ENCODE results near the gene ZAP70. TPM values are rescaled to one million over a fixed set of nuclear protein-coding genes. Genes with fewer than 3 reads are reported as not detected.
"Not testable (repeated sequence)": the region's sequence is repeated elsewhere in the genome, so short reads cannot be mapped to it uniquely, and the experiment has no call there.

ZAP70 gene
- total RNA-seq, 2 experiments from 2014 or later, result 350 to 367 TPM

GRCh38 chr2:97702731-97703470 is 10.5 kb upstream of the ZAP70 start:
- Mint-ChIP-seq H3K9me3 (no peaks in the 10 kb centered on the region), H3K4me3 (no peak overlapping the region), H3K27ac (no peak overlapping the region), H3K36me3 (no peaks in the 10 kb centered on the region), H3K27me3 (peaks cover 17% of the 10 kb centered on the region), H3K4me1 (peaks cover 9% of the 10 kb centered on the region)
- POLR2A ChIA-PET, result no interaction called here
- no peak for ATAC-seq (ENCODE audit: low read depth)
- DNase-seq, result peak; percentile 10

DNA sequence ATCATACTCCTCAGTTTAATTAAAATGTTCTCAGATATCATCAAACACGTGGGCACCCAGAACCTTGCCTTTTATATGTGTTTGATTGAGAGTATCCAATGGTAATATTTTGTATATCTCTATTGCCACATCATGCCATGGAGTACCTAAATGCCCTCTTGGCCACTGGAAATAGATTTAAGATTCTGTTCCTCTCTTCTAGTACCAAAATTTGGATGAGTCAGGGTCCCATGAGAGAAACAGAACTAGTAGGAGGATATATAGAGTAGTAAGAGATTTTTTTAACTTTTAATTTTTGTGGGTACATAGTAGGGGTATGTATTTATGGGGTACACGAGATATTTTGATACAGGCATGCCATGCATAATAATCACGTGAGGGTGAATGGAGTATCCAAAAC is 9.6 kb upstream of the ZAP70 start:
- Mint-ChIP-seq H3K36me3 (no peaks in the 10 kb centered on the region), H3K27ac (no peak overlapping the region), H3K9me3 (no peaks in the 10 kb centered on the region), H3K27me3 (peaks cover 14% of the 10 kb centered on the region), H3K4me1 (peaks cover 9% of the 10 kb centered on the region), H3K4me3 (no peak overlapping the region)
- POLR2A ChIA-PET, result no interaction called here
- DNase-seq (no peak), ATAC-seq (ENCODE audit: low read depth) (no peak)

- Mint-ChIP-seq H3K9me3 (no peaks in the 10 kb centered on the region), H3K27me3 (peaks cover 9% of the 10 kb centered on the region), H3K4me1 (peaks cover 10% of the 10 kb centered on the region), H3K36me3 (peaks cover under 1% of the 10 kb centered on the region), H3K27ac (no peak overlapping the region), H3K4me3 (no peak overlapping the region)
- POLR2A ChIA-PET, result no interaction called here
- no peak for ATAC-seq (ENCODE audit: low read depth)
- DNase-seq, result peak; percentile 4
Measured at GRCh38 chr2:97704989-97705388, 8.4 kb upstream of the ZAP70 start.

GRCh38 chr2:97706112-97706511 is 7.3 kb upstream of the ZAP70 start:
- Mint-ChIP-seq H3K36me3 (peaks cover 2% of the 10 kb centered on the region), H3K9me3 (no peaks in the 10 kb centered on the region), H3K27ac (no peak overlapping the region), H3K4me3 (no peak overlapping the region), H3K27me3 (peaks cover 9% of the 10 kb centered on the region), H3K4me1 (peaks cover 15% of the 10 kb centered on the region)
- POLR2A ChIA-PET, result no interaction called here
- ATAC-seq (ENCODE audit: low read depth) (no peak), DNase-seq (peak; percentile 8)

GRCh38 chr2:97706708-97707345 is 6.5 kb upstream of the ZAP70 start:
- H3K27ac Mint-ChIP-seq, result no peak overlapping the region
- H3K4me1 Mint-ChIP-seq, result peaks cover 20% of the 10 kb centered on the region
- peak; percentile 10 for DNase-seq

DNA sequence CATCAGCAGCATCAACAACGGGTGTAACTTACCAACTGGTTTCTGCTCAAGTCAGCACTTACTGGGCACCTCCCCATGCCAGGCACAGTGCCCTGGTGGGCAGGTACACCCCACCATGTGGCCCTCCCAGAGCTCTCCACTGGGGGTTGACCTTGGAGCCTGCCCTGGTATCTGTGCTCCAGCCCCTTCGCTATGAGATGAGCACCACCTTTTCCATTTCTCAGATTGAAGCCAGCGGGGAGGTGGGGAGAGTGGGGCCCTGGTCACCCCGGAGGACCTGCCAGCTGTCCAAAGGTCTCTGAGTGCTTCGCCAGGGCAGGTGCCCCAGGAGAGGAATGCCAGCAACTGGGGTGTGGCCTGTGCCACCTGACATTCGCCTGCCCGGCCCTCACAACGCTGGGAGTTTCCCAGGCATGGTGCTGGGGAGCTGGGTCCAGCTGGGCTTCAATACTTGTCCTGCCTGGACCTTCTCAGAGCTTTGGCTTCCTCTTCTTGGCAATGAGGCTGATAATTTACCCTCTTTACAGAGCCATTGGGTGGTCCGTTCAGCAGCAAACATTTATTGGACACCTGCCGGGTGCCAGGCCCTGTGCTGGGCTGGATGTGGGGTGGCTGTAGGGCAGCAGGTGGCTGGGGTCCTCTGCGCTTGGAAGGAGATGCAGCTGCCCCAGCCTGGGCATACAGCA is 5.9 kb upstream of the ZAP70 start:
- peaks cover 9% of the 10 kb centered on the region for H3K27me3 Mint-ChIP-seq
- peaks cover 2% of the 10 kb centered on the region for H3K36me3 Mint-ChIP-seq
- no peak for ATAC-seq (ENCODE audit: low read depth)
- H3K27ac Mint-ChIP-seq, result no peak overlapping the region
- peaks cover 27% of the 10 kb centered on the region for H3K4me1 Mint-ChIP-seq
- POLR2A ChIA-PET, result interaction anchor here (1.3 to 1.4 kb wide), 2 partner anchors 36 to 117 kb away, joined by 3 read pairs; no protein-coding TSS in a partner anchor
- DNase-seq, result peak; percentile 29
- no peaks in the 10 kb centered on the region for H3K9me3 Mint-ChIP-seq
- no peak overlapping the region for H3K4me3 Mint-ChIP-seq

More at GRCh38 chr2:97706708-97707345, 6.5 kb upstream of the ZAP70 start:
- peaks cover 2% of the 10 kb centered on the region for H3K36me3 Mint-ChIP-seq
- peaks cover 9% of the 10 kb centered on the region for H3K27me3 Mint-ChIP-seq
- H3K4me3 Mint-ChIP-seq, result no peak overlapping the region
- POLR2A ChIA-PET, result interaction anchor here (1.3 kb wide), 1 partner anchor 116 kb away, joined by 3 read pairs; no protein-coding TSS in a partner anchor
- no peak for ATAC-seq (ENCODE audit: low read depth)
- no peaks in the 10 kb centered on the region for H3K9me3 Mint-ChIP-seq

DNA sequence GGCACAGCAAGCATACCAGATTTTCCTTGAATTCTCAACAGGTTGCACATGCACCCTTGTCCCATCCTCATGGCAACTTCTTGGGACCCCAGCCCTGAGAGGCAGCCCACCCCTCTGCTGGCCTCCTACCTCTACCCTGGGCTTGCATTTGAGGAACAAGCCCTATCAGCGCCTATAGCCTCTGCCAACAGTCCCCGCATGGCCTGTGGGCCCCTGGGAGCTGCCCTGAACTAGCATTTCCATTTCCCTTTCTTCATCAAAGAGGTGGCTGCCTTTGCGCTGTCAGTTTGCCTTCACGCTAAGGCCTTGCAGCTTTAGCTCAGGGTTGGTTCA is 5.4 kb upstream of the ZAP70 start:
- DNase-seq (no peak), ATAC-seq (ENCODE audit: low read depth) (no peak)
- POLR2A ChIA-PET, result interaction anchor here (1.3 to 1.4 kb wide), 2 partner anchors 35 to 118 kb away, joined by 3 read pairs; no protein-coding TSS in a partner anchor
- Mint-ChIP-seq H3K9me3 (no peaks in the 10 kb centered on the region), H3K4me1 (peaks cover 27% of the 10 kb centered on the region), H3K4me3 (no peak overlapping the region), H3K27ac (no peak overlapping the region), H3K27me3 (peaks cover 9% of the 10 kb centered on the region), H3K36me3 (peaks cover 2% of the 10 kb centered on the region)

GRCh38 chr2:97708608-97709007 is 4.8 kb upstream of the ZAP70 start:
- Mint-ChIP-seq H3K27me3 (peaks cover 9% of the 10 kb centered on the region), H3K4me1 (peaks cover 31% of the 10 kb centered on the region), H3K9me3 (no peaks in the 10 kb centered on the region), H3K4me3 (no peak overlapping the region), H3K27ac (no peak overlapping the region), H3K36me3 (peaks cover 6% of the 10 kb centered on the region)
- POLR2A ChIA-PET, result interaction anchor here (1.0 to 1.4 kb wide), 2 partner anchors 10 to 34 kb away, joined by 3 to 5 read pairs; no protein-coding TSS in a partner anchor
- DNase-seq (peak; percentile 22), ATAC-seq (ENCODE audit: low read depth) (no peak)

DNA sequence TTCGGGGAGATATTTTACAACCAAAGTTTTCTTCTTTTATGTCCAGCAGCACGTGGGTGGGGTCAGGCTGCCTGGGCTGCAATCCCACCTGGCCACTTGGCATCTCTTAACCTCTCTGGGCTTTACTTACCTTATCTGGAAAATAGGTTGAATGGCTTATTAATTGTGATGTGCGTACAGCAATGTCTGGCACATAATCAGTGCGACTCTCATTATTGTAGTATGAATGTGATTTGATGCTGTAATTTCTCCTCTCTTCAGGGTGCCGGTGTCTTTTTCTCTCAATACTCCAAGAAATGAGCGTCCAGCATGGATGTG is 2.0 kb upstream of the ZAP70 start:
- ATAC-seq (ENCODE audit: low read depth) (no peak), DNase-seq (no peak)
- Mint-ChIP-seq H3K27me3 (peaks cover 4% of the 10 kb centered on the region), H3K9me3 (no peaks in the 10 kb centered on the region), H3K27ac (peak overlapping the region; percentile 27), H3K4me3 (no peak overlapping the region), H3K36me3 (peaks cover 21% of the 10 kb centered on the region), H3K4me1 (peaks cover 42% of the 10 kb centered on the region)
- POLR2A ChIA-PET, result interaction anchor here (0.7 kb wide), 1 partner anchor 35 kb away, joined by 5 read pairs; no protein-coding TSS in a partner anchor

- not testable (repeated sequence) for ATAC-seq (ENCODE audit: low read depth); H3K9me3 Mint-ChIP-seq; H3K27me3 Mint-ChIP-seq; DNase-seq
- Mint-ChIP-seq H3K4me3 (peak overlapping the region; percentile 98), H3K36me3 (peaks cover 27% of the 10 kb centered on the region), H3K4me1 (peaks cover 48% of the 10 kb centered on the region), H3K27ac (peak overlapping the region; percentile 84)
- POLR2A ChIA-PET, result interaction anchor here (0.8 to 5.0 kb wide), 4 partner anchors 23 to 122 kb away, joined by 3 to 60 read pairs (median 18); partner anchors contain the start of genes ACTR1B and ANKRD36B
Measured at GRCh38 chr2:97712175-97712574, 1.2 kb upstream of the ZAP70 start.

GRCh38 chr2:97712693-97713295 is 582 bp upstream of the ZAP70 start:
- peak; percentile 6 for ATAC-seq (ENCODE audit: low read depth)
- peaks cover 2% of the 10 kb centered on the region for H3K27me3 Mint-ChIP-seq
- peaks cover 31% of the 10 kb centered on the region for H3K36me3 Mint-ChIP-seq
- peak overlapping the region; percentile 98 for H3K4me3 Mint-ChIP-seq
- POLR2A ChIA-PET, result interaction anchor here (0.6 to 5.0 kb wide), 10 partner anchors 9 to 1428 kb away, joined by 3 to 60 read pairs (median 6); partner anchors contain the start of genes ACTR1B, ANKRD36B and COX5B
- DNase-seq, result peak; percentile 44
- H3K4me1 Mint-ChIP-seq, result peaks cover 54% of the 10 kb centered on the region
- peak overlapping the region; percentile 100 for H3K27ac Mint-ChIP-seq
- H3K9me3 Mint-ChIP-seq, result no peaks in the 10 kb centered on the region

GRCh38 chr2:97714084-97714949 is 941 bp downstream of the ZAP70 start:
- POLR2A ChIA-PET, result interaction anchor here (1.1 to 5.0 kb wide), 8 partner anchors 9 to 124 kb away, joined by 5 to 60 read pairs (median 8); partner anchors contain the start of genes ACTR1B, ANKRD36B and COX5B
- DNase-seq, result peak; percentile 65
- H3K4me1 Mint-ChIP-seq, result peaks cover 66% of the 10 kb centered on the region
- H3K27ac Mint-ChIP-seq, result peak overlapping the region; percentile 100
- H3K9me3 Mint-ChIP-seq, result no peaks in the 10 kb centered on the region
- peak overlapping the region; percentile 98 for H3K4me3 Mint-ChIP-seq
- peaks cover 42% of the 10 kb centered on the region for H3K36me3 Mint-ChIP-seq
- H3K27me3 Mint-ChIP-seq, result no peaks in the 10 kb centered on the region
- peak; percentile 4 for ATAC-seq (ENCODE audit: low read depth)
